ENCODE measurements around the gene MED9. TPM values are rescaled to one million over a fixed set of nuclear protein-coding genes. Genes with fewer than 3 reads are reported as not detected.

Gene MED9
- total and polyA plus RNA-seq, 2 of the 8 experiments (the other 6 are each of a cell fraction or from before 2014, with no cell fraction given) = 15.8 to 19.7 TPM

DNA sequence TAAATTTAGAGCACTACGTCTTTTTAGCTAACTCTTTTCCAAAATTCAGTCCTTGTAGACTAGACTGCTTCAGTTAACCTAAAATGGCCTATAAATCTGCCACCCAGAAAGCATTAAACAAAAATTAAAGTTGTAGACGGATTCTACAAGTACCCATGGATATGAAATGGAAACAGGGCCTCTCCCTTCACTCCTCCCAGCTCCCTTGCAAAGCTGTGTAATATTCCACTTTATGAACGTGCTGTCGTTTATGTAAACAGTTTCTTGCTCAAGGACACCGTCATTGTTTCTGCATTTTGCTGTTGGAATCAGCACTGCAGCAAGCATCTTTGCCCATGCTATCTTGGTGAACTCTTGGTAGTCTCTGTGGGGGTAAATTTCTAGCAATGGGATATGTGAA lies 5.1 kb downstream of the MED9 start:
- H3K9ac ChIP-seq (replicated peaks in 1 of 4; ENCODE audit: extremely low read depth in 1 of 4, low read depth in 3 of 4, low read length in 3 of 4) = no peak overlapping the region
- CTCF ChIA-PET (ENCODE audit: partially characterized antibody) = interaction anchor here (0.5 to 1.3 kb wide), 5 partner anchors 9 to 523 kb away, joined by 3 read pairs; no protein-coding TSS in a partner anchor
- peaks cover 6% of the 10 kb centered on the region; the same call in 1 of the 2 replicates for H3K23me2 ChIP-seq (ENCODE audit: low read depth, low read length)
- H3K4ac ChIP-seq (replicated peaks; ENCODE audit: insufficient read length, low read depth, low read length) = no peak overlapping the region
- H3K4me3 ChIP-seq (ENCODE audit: extremely low read depth in 1 of 4, insufficient read depth in 2 of 4, low read depth in 3 of 4, low read length in 4 of 4) = no peak overlapping the region
- H2BK20ac ChIP-seq (ENCODE audit: low read length) = no peak overlapping the region
- no peak overlapping the region for H2BK120ac ChIP-seq (replicated peaks; ENCODE audit: low read depth, low read length)
- DNase-seq (ENCODE audit: low read depth in 1 of 2, low spot score in 2 of 2) = no peak
- no peak overlapping the region for H2BK15ac ChIP-seq (ENCODE audit: low read length)
- peaks cover 5 to 73% of the 10 kb centered on the region in 2 experiments for H3K79me2 ChIP-seq (ENCODE audit: control insufficient read depth in 1 of 2, insufficient read depth in 2 of 2, low read length in 2 of 2)
- H3K56ac ChIP-seq (replicated peaks; ENCODE audit: insufficient read length, low read depth, low read length) = no peak overlapping the region
- no peaks in the 10 kb centered on the region for H3K9me3 ChIP-seq (ENCODE audit: insufficient read depth in 2 of 2, low read depth in 1 of 2, low read length in 1 of 2)
- no peak overlapping the region for H3K23ac ChIP-seq (ENCODE audit: insufficient read length)
- H3K18ac ChIP-seq (ENCODE audit: extremely low read depth, low read length) = no peak overlapping the region
- no peak overlapping the region for H2BK12ac ChIP-seq (ENCODE audit: low read depth, low read length)
- WGBS, 2 experiments (ENCODE audit: extremely low coverage in 1 of 2, insufficient coverage in 1 of 2, insufficient read length in 1 of 2, insufficient replicate concordance in 2 of 2, low coverage in 1 of 2, low lambda C conversion rate in 2 of 2, missing lambda C conversion rate in 1 of 2) = 80% methylated on average over 5 of the region's 5 CpGs; no CpG with 5 or more reads in 1 of the 2 experiments
- H4K5ac ChIP-seq (ENCODE audit: insufficient read length, low read depth, low read length) = no peak overlapping the region
- POLR2A ChIA-PET (ENCODE audit: partially characterized antibody) = interaction anchor here (0.8 kb wide), 1 partner anchor 15 kb away, joined by 3 read pairs; the partner anchor contains the start of gene RASD1
- no peaks in the 10 kb centered on the region for H3K27me3 ChIP-seq (replicated peaks in 1 of 4; ENCODE audit: control insufficient read depth in 3 of 4, extremely low read depth in 1 of 4, insufficient read depth in 3 of 4, low read length in 3 of 4)
- peaks cover 0 to 5% (median 1%) of the 10 kb centered on the region in 4 experiments; a peak in 1 of 7 replicates for H3K4me1 ChIP-seq (replicated peaks in 1 of 4; ENCODE audit: control insufficient read depth in 3 of 4, insufficient read depth in 4 of 4, low read length in 3 of 4)
- H3K36me3 ChIP-seq (ENCODE audit: control insufficient read depth in 2 of 4, insufficient read depth in 4 of 4, low read length in 3 of 4) = peaks cover 0 to 4% (median 1%) of the 10 kb centered on the region in 4 experiments; a peak in 4 of 8 replicates
- no peak for FAIRE-seq
- H3K79me1 ChIP-seq (ENCODE audit: low read depth, low read length) = peaks cover 15% of the 10 kb centered on the region
- no peak overlapping the region for H4K91ac ChIP-seq (replicated peaks; ENCODE audit: insufficient read length, low read length)
- H3K27ac ChIP-seq (ENCODE audit: low read depth, low read length) = no peak overlapping the region
- no peak overlapping the region for H3K14ac ChIP-seq (ENCODE audit: insufficient read length)
- H4K20me1 ChIP-seq (replicated peaks in 1 of 2; ENCODE audit: control insufficient read depth in 1 of 2, insufficient read depth in 2 of 2, low read length in 2 of 2) = peaks cover 0 to 6% of the 10 kb centered on the region in 2 experiments
- no peak overlapping the region for H2AFZ ChIP-seq (ENCODE audit: low read length)
- no peak overlapping the region for H4K8ac ChIP-seq (ENCODE audit: extremely low read depth, insufficient read depth, low read length)
- H2AK5ac ChIP-seq (ENCODE audit: low read depth, low read length) = no peak overlapping the region
- no peak overlapping the region for H2BK5ac ChIP-seq (ENCODE audit: low read depth, low read length)
- H3K4me2 ChIP-seq (ENCODE audit: insufficient read depth in 1 of 2, low read depth in 2 of 2, low read length in 2 of 2) = no peak overlapping the region
- TF ChIP-seq, protein P1, sequence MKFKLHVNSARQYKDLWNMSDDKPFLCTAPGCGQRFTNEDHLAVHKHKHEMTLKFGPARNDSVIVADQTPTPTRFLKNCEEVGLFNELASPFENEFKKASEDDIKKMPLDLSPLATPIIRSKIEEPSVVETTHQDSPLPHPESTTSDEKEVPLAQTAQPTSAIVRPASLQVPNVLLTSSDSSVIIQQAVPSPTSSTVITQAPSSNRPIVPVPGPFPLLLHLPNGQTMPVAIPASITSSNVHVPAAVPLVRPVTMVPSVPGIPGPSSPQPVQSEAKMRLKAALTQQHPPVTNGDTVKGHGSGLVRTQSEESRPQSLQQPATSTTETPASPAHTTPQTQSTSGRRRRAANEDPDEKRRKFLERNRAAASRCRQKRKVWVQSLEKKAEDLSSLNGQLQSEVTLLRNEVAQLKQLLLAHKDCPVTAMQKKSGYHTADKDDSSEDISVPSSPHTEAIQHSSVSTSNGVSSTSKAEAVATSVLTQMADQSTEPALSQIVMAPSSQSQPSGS (IDR thresholded peaks at IDR 0.05; ENCODE audit: low read length) = no peak
- TF ChIP-seq JUND (IDR thresholded peaks at IDR 0.05; ENCODE audit: low read length) (no peak), TBP (IDR thresholded peaks at IDR 0.05; ENCODE audit: low read depth, low read length) (no peak), GABPA (IDR thresholded peaks at IDR 0.05; ENCODE audit: borderline replicate concordance, insufficient read depth, low read length) (no peak), CTBP2 (IDR thresholded peaks at IDR 0.05; ENCODE audit: borderline replicate concordance, insufficient read depth, insufficient read length, low read length) (no peak)
